K562 (cell line): ENCODE measurements around the gene SRC. TPM values are rescaled to one million over a fixed set of nuclear protein-coding genes. Genes with fewer than 3 reads are reported as not detected.

Experiments used
- ATAC-seq: fragments of 200-7000 bp; cut with Tn5 transposase; 3 replicates; pipeline ENCODE4 v1.9.1; 2020; ENCODE audit warnings: moderate library complexity
- BruUV-seq: library from RNA; stranded (reverse); fragments of 400-500 nt; replicated peaks from 2 replicates; lab custom pipeline; 2021; lab: Mats Ljungman, UMichigan
- CTCF ChIA-PET: fragments of 300-600 bp; formaldehyde crosslinking; extraction: SDS; loops from one replicate; lab custom pipeline; 2021; ENCODE audit warnings: low intra/inter-chr PET ratio; lab: Yijun Ruan, JAX
- POLR2A ChIA-PET: fragments of 300-600, 350-650 bp; sonication (Branson Sonifier 250); formaldehyde crosslinking; extraction: SDS; loops from one replicate; lab custom pipeline; 2021; ENCODE audit warnings: antibody characterized with exemption, inconsistent platforms; lab: Yijun Ruan, JAX
- DNase-seq, 4 experiments: peaks; one replicate each; pipeline versions ENCODE4 v3.0.0 to v3.0.0-alpha.2; 2011 to 2018; ENCODE audit warnings: low spot score in 3 of 4, mixed read lengths in 3 of 4; ENCODE audit errors: extremely low read depth in 1 of 4
- FAIRE-seq: peaks from 2 replicates; lab custom pipeline; 2011; peaks lifted over from hg19 to GRCh38; lab: Jason Lieb, UNC
- H2AFZ ChIP-seq: 2 replicates; pipeline ENCODE4 v1.6.0; 2011; ENCODE audit warnings: low read depth, low read length, control low read depth, inconsistent platforms
- H3K27ac ChIP-seq: fragments of 200-600 bp; 3 replicates; pipeline ENCODE4 v1.8.0; 2011; ENCODE audit warnings: low read depth, mild to moderate bottlenecking, control low read depth, inconsistent platforms, low read length, moderate library complexity, mixed read lengths; ENCODE audit errors: extremely low read depth
- H3K27me3 ChIP-seq, 2 experiments: fragments of 300-600 bp in 1 of 2; 2 replicates in 1 of 2; 3 replicates in 1 of 2; pipeline versions ENCODE4 v1.6.0 to v1.8.0; 2011; ENCODE audit warnings: inconsistent platforms in 2 of 2, low read length in 2 of 2, mild to moderate bottlenecking in 1 of 2, mixed read lengths in 1 of 2, moderate library complexity in 1 of 2; ENCODE audit not compliant: control insufficient read depth in 2 of 2, insufficient read depth in 2 of 2
- H3K36me3 ChIP-seq: fragments of 300-600 bp; 3 replicates; pipeline ENCODE4 v1.8.0; 2011; ENCODE audit warnings: mild to moderate bottlenecking, low read length, inconsistent platforms; ENCODE audit not compliant: control insufficient read depth, insufficient read depth
- H3K4me1 ChIP-seq, 2 experiments: fragments of 200-600 bp in 1 of 2; replicated peaks in 1 of 2; 2 replicates in 1 of 2; 3 replicates in 1 of 2; pipeline versions ENCODE4 v1.5.1 to v1.8.0; 2011; ENCODE audit warnings: inconsistent platforms in 2 of 2, low read length in 2 of 2, mild to moderate bottlenecking in 1 of 2, mixed read lengths in 1 of 2, moderate library complexity in 1 of 2; ENCODE audit not compliant: control insufficient read depth in 2 of 2, insufficient read depth in 2 of 2
- H3K4me2 ChIP-seq: 2 replicates; pipeline ENCODE4 v1.6.1; 2011; ENCODE audit warnings: low read length, control low read depth, inconsistent platforms, mixed read lengths; ENCODE audit not compliant: insufficient read depth
- H3K4me3 ChIP-seq: fragments of 200-600 bp; sonication (generic), shearing (Covaris generic); 2 replicates; pipeline ENCODE4 v1.5.1; 2016; ENCODE audit warnings: control low read depth, inconsistent platforms
- H3K79me2 ChIP-seq: fragments of 200-600 bp; 3 replicates; pipeline ENCODE4 v1.8.0; 2011; ENCODE audit warnings: low read length, inconsistent platforms; ENCODE audit not compliant: control insufficient read depth, insufficient read depth
- H3K9ac ChIP-seq, 2 experiments: 2 replicates each; pipeline versions ENCODE4 v1.6.0 to v1.6.1; 2011; ENCODE audit warnings: low read depth in 2 of 2, low read length in 2 of 2, control low read depth in 1 of 2, inconsistent platforms in 1 of 2, mild to moderate bottlenecking in 1 of 2, mixed read lengths in 1 of 2; ENCODE audit not compliant: insufficient read depth in 1 of 2
- H3K9me1 ChIP-seq: one replicate; pipeline ENCODE4 v1.6.0; 2011; ENCODE audit warnings: inconsistent platforms, mild to moderate bottlenecking, low read length, moderate library complexity; ENCODE audit not compliant: control insufficient read depth, insufficient read depth
- H3K9me3 ChIP-seq: replicated peaks from 2 replicates; pipeline ENCODE4 v1.5.1; 2011; ENCODE audit warnings: low read depth, low read length, inconsistent platforms; ENCODE audit not compliant: control insufficient read depth, insufficient read depth
- H4K20me1 ChIP-seq: replicated peaks from 2 replicates; pipeline ENCODE4 v1.6.1; 2011; ENCODE audit warnings: low read length, inconsistent platforms, mixed read lengths; ENCODE audit not compliant: control insufficient read depth, insufficient read depth
- EGR1 ChIP-seq: fragments of 450-650 bp; conservative IDR thresholded peaks from 2 replicates; pipeline ENCODE4 v1.6.1; 2017; ENCODE audit warnings: mild to moderate bottlenecking
- HDGF ChIP-seq: fragments of 450-650 bp; IDR thresholded peaks from 2 replicates; pipeline ENCODE4 v1.6.1; 2016
- MCM2 ChIP-seq: fragments of 450-650 bp; IDR thresholded peaks from 2 replicates; pipeline ENCODE4 v1.6.1; 2017; ENCODE audit warnings: low read depth, mild to moderate bottlenecking
- RFX7 ChIP-seq: fragments of 250-450 bp; sonication (Bioruptor Pico); IDR thresholded peaks from 2 replicates; pipeline ENCODE4 v1.5.1; 2021; ENCODE audit warnings: mild to moderate bottlenecking
- SIN3A ChIP-seq, 2 experiments: fragments of 150-350 bp in 1 of 2; IDR thresholded peaks; 2 replicates each; pipeline ENCODE4 v1.6.1; 2011 to 2016; ENCODE audit warnings: borderline replicate concordance in 2 of 2, low read depth in 2 of 2, low read length in 2 of 2, mild to moderate bottlenecking in 2 of 2, moderate library complexity in 2 of 2; ENCODE audit not compliant: control insufficient read depth in 1 of 2
- VEZF1 ChIP-seq: fragments of 200-800 bp; sonication (Bioruptor generic); IDR thresholded peaks from 2 replicates; pipeline ENCODE4 v1.6.1; 2017; ENCODE audit warnings: missing genetic modification characterization, missing compliant biosample characterization
- WGBS: fragments of 100-300 bp; shearing (Covaris generic); methylation state at CpG from one replicate; pipeline ENCODE4 v1.1.6; 2016; ENCODE audit warnings: low coverage, mixed read lengths; ENCODE audit not compliant: insufficient coverage; ENCODE audit errors: missing lambda C conversion rate; 5-methylcytosine and 5-hydroxymethylcytosine counted together
- in situ Hi-C: fragments of 300-500 bp; cut with MboI; formaldehyde crosslinking; loops from 4 replicates; pipeline ENCODE4 v1.15.0; 2018; ENCODE audit warnings: inconsistent platforms, mixed read lengths
- intact Hi-C: fragments of 100-400 bp; cut with micrococcal nuclease; formaldehyde crosslinking; loops from 2 replicates; pipeline ENCODE4 v1.14.2; 2022
- polyA plus RNA-seq, 8 experiments: library from polyadenylated mRNA; depleted of rRNA in 4 of 8; stranded (reverse) in 5 of 8; unstranded in 3 of 8; fragments of >200 nt; fragmentation: Nextera tagmentation in 2 of 8; fragmentation: Illumina TruSeq in 1 of 8; extraction: Ambion mirVana in 2 of 8; extraction: Trizol in 1 of 8; gene quantifications; 2 replicates each; pipeline versions ENCODE4 v1.2.1 to v1.2.3, GENCODE V29; 2011 to 2014; ENCODE audit warnings: inconsistent platforms in 1 of 8, missing spikeins in 1 of 8
- total RNA-seq, 7 experiments: library from RNA; depleted of rRNA in 6 of 7; stranded (reverse); fragments of >200 nt in 6 of 7; fragmentation: Illumina TruSeq in 2 of 7; extraction: Trizol in 2 of 7; gene quantifications; 2 replicates each; pipeline versions ENCODE4 v1.2.1 to v1.2.3, GENCODE V29; 2011 to 2021; ENCODE audit warnings: low replicate concordance in 1 of 7
- TF ChIP-seq, protein P1 (sequence below): fragments of 250-450 bp; sonication (Bioruptor Pico); IDR thresholded peaks from 2 replicates; pipeline ENCODE4 v1.8.0; 2021; ENCODE audit warnings: mild to moderate bottlenecking, moderate library complexity
- TF ChIP-seq, protein P2 (sequence below): sonication (generic); formaldehyde crosslinking; IDR thresholded peaks from 2 replicates; pipeline ENCODE4 v1.8.0; 2022; ENCODE audit warnings: missing genetic modification reagents, mild to moderate bottlenecking, moderate library complexity, borderline replicate concordance

Gene SRC
- total and polyA plus RNA-seq, 9 of the 15 experiments (the other 6 are each of a cell fraction or from before 2014, with no cell fraction given), result 0.06 to 8.5 (median 3.1) TPM

DNA sequence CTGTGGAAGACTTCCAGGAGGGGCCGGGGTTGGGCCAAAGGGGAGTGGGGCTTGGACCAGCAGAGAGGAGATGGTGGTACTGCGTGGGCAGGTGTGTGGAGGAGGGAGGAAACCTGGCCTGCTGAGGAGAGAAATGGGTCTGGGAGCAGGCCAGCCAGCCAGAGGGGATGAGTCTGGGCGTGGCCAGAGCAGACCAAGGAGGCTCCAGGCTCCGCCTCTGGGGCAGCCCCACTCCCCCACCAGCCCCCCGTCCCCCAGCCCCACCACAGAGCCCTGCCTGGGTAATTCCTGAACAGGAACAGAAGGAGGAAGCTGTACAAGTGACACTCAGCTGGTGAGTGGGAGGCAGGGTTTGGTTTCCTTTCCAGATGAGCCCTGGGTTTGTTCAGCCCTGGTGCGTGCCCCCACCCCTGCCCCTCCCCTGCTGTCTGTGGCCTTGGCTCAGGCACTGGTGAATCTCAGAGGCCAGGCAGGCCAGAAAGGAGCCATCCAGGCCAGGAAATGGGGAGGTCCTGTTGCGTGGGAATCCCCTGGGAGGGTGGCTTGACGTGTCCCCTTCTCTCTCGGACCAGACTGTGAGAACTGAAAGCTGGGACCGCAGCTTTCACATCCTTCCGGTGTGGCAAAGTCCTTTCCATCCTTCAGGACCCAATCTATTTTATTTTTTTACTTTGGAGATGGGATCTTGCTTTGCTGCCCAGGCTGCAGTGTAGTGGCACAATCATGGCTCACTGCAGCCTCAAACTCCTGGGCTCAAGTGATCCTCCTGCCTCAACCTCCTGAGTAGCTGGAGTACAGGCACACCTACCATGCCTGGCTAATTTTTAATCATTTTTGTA is 9.4 kb upstream of the SRC start:
- peak; percentile 62 to 73 (median 70) for DNase-seq
- POLR2A ChIA-PET, result interaction anchor here (0.6 kb wide), 1 partner anchor 700 kb away, joined by 5 read pairs; no protein-coding TSS in a partner anchor
- no peaks in the 10 kb centered on the region for H3K9me1 ChIP-seq
- H4K20me1 ChIP-seq, result no peaks in the 10 kb centered on the region
- no peaks in the 10 kb centered on the region for H3K27me3 ChIP-seq
- TF ChIP-seq EGR1 (peak; percentile 64), MCM2 (no peak), HDGF (0 out of 2 replicates have a peak, but pooled peaks have one; percentile 13), VEZF1 (CRISPR knock-in tag) (peak; percentile 82), RFX7 (CRISPR knock-in tag) (no peak), SIN3A (IDR thresholded peaks at IDR 0.05; ENCODE audit: borderline replicate concordance in 2 of 2, control insufficient read depth in 1 of 2, low read depth in 2 of 2, low read length in 2 of 2) (peak in 1 of 2 experiments; percentile 64; a peak in 1 of 4 replicates)
- TF ChIP-seq, protein P1, sequence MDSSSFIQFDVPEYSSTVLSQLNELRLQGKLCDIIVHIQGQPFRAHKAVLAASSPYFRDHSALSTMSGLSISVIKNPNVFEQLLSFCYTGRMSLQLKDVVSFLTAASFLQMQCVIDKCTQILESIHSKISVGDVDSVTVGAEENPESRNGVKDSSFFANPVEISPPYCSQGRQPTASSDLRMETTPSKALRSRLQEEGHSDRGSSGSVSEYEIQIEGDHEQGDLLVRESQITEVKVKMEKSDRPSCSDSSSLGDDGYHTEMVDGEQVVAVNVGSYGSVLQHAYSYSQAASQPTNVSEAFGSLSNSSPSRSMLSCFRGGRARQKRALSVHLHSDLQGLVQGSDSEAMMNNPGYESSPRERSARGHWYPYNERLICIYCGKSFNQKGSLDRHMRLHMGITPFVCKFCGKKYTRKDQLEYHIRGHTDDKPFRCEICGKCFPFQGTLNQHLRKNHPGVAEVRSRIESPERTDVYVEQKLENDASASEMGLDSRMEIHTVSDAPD (CRISPR knock-in tag), result no peak
- TF ChIP-seq, protein P2, sequence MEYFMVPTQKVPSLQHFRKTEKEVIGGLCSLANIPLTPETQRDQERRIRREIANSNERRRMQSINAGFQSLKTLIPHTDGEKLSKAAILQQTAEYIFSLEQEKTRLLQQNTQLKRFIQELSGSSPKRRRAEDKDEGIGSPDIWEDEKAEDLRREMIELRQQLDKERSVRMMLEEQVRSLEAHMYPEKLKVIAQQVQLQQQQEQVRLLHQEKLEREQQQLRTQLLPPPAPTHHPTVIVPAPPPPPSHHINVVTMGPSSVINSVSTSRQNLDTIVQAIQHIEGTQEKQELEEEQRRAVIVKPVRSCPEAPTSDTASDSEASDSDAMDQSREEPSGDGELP (CRISPR knock-in tag), result peak; percentile 60
- TF ChIP-seq, all 486 proteins: peak for 5
- Histone ChIP-seq H3K4me1 (peaks cover 22 to 25% of the 10 kb centered on the region in 2 experiments), H2AFZ (peak overlapping the region; percentile 89), H3K4me2 (peak overlapping the region; percentile 71), H3K79me2 (no peaks in the 10 kb centered on the region), H3K9ac (peak overlapping the region in 1 of 2 experiments; percentile 88; a peak in 1 of 4 replicates), H3K36me3 (no peaks in the 10 kb centered on the region), H3K9me3 (no peaks in the 10 kb centered on the region), H3K4me3 (no peak overlapping the region), H3K27ac (peak overlapping the region; percentile 51; the same call in 2 of the 3 replicates)
- intact Hi-C loops, result no loop called here
- BruUV-seq, result no TSS peak
- FAIRE-seq (no peak), ATAC-seq (peak; percentile 70)
- WGBS, result 49% methylated on average over 6 of the region's 11 CpGs
- in situ Hi-C loops, result no loop called here
- CTCF ChIA-PET, result no interaction called here
